D341Med (cell line): ENCODE data around the gene NEDD4L.
A peak's percentile ranks its signal among the peaks of the same experiment; 100 is the strongest.
"Not testable (repeated sequence)": the region's sequence is repeated elsewhere in the genome, so short reads cannot be mapped to it uniquely, and the experiment has no call there.

Experiments
- DNase-seq: peaks from one replicate; pipeline ENCODE4 v3.0.0; 2012; ENCODE audit warnings: low spot score

The NEDD4L gene

GRCh38 chr18:58027341-58027740, 16.7 kb upstream of the NEDD4L start:
- no peak for DNase-seq

GRCh38 chr18:58028109-58028784, 15.8 kb upstream of the NEDD4L start:
- no peak for DNase-seq

GRCh38 chr18:58032233-58032632, 11.8 kb upstream of the NEDD4L start:
- no peak for DNase-seq

GRCh38 chr18:58033216-58033615, 10.8 kb upstream of the NEDD4L start:
- DNase-seq = no peak

- no peak for DNase-seq
These were observed 9.7 kb upstream of the NEDD4L start for GRCh38 chr18:58034370-58034769.

- DNase-seq = no peak
These were observed 6.9 kb upstream of the NEDD4L start for GRCh38 chr18:58037163-58037562.

GRCh38 chr18:58038063-58038462, 6.0 kb upstream of the NEDD4L start:
- DNase-seq = no peak

- no peak for DNase-seq
These were observed 2.4 kb upstream of the NEDD4L start for GRCh38 chr18:58041633-58042032.

GRCh38 chr18:58042826-58043490, 1.1 kb upstream of the NEDD4L start:
- DNase-seq = no peak

GRCh38 chr18:58044370-58045241, 580 bp downstream of the NEDD4L start:
- DNase-seq = peak; percentile 72

- peak; percentile 86 for DNase-seq
These were observed 1.4 kb downstream of the NEDD4L start for GRCh38 chr18:58045242-58046092.

GRCh38 chr18:58046093-58046793, 2.2 kb downstream of the NEDD4L start:
- no peak for DNase-seq

GRCh38 chr18:58046794-58047555, 2.9 kb downstream of the NEDD4L start:
- no peak for DNase-seq

- no peak for DNase-seq
These were observed 3.5 kb downstream of the NEDD4L start for GRCh38 chr18:58047556-58047882.

GRCh38 chr18:58048081-58048642, 4.1 kb downstream of the NEDD4L start:
- no peak for DNase-seq

GRCh38 chr18:58049000-58049688, 5.1 kb downstream of the NEDD4L start:
- no peak for DNase-seq

GRCh38 chr18:58050963-58051362, 6.9 kb downstream of the NEDD4L start:
- not testable (repeated sequence) for DNase-seq

GRCh38 chr18:58051765-58052460, 7.9 kb downstream of the NEDD4L start:
- no peak for DNase-seq

GRCh38 chr18:58052960-58053359, 8.9 kb downstream of the NEDD4L start:
- DNase-seq = no peak
